GM04504 (cell line): ENCODE data around the gene SELENOO.
A peak's percentile ranks its signal among the peaks of the same experiment; 100 is the strongest.

Source experiments
- DNase-seq: peaks from one replicate; pipeline ENCODE4 v3.0.0-alpha.2; 2012; ENCODE audit warnings: low read depth

SELENOO gene

GRCh38 chr22:50184902-50185374 is 15.9 kb upstream of the SELENOO start:
- DNase-seq, result no peak

DNA sequence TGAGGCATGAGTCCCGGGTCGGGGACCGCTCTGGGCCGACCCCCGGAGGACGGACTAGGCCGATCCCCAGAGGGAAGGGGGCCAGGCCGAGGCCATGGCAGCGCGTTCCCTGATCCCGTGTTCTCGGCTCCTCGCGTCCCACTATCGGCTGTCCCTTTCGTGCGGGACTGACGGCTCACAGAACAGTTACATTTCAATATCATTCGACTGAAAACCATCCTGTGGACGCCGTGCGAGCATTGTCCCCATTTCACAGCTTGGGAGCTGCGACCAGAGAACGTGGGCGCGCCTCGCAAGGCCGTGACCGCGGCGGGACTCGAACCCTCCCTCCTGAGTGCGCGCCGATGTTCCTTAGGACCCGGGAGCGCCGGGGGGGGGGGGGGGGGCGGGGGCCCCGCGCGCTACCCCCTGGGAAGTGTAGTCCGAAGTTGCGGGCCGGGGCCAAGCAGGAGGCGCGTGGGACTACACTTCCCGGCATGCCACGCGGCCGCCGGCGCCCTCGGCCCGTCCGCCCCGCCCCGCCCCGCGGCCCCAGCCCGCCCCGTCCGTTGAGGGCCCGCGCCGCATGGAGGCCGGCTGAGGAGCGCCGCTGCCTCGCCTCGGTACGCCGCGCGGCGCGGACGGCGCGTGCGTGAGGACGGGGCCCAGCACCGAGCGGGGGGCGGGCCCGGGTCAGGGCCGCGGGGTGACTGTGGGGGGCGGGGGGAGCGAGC is 15.3 kb upstream of the SELENOO start, which contains the start of gene TRABD:
TRABD (plus strand) TSS at position 539 of the 713 bp plus-strand sequence. CDS start 7,148 bp downstream, outside the sequence.
- DNase-seq, result peak; percentile 73

- DNase-seq, result no peak
These were observed 14.6 kb upstream of the SELENOO start for GRCh38 chr22:50186181-50186714.

GRCh38 chr22:50186761-50187523 is 13.9 kb upstream of the SELENOO start:
- DNase-seq, result no peak

GRCh38 chr22:50188356-50188755 is 12.5 kb upstream of the SELENOO start:
- DNase-seq, result no peak

DNA sequence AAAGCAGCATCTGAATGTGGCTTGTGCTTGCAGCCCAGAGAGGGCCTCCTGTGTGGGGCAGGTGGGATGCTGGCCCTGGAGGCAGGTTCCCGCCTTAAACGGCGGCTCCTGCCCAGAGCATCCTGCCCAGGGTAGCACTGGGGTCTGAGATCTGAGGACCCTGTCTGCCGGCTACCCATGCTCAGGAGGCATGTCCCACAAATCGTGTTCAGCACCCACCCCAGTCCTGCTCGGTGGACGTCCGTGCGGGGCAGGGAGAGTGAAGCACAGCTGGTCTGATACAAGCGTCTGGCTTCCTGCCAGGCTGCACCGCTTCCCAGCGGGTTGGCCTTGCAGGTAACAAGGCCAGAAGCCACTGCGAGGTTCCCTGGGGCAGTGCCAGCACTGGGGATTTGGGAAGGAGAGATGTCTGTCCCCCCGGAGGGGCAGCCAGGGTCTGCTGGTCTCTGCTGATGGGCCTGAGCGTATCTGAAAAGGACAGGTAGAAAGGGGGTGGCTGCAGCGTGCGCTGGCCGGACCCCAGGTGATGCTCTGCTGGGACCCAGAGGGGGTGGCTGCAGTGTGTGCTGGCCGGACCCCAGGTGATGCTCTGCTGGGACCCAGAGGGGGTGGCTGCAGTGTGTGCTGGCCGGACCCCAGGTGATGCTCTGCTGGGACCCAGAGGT is 11.5 kb upstream of the SELENOO start:
- no peak for DNase-seq

GRCh38 chr22:50189849-50190181 is 11.0 kb upstream of the SELENOO start:
- no peak for DNase-seq

DNA sequence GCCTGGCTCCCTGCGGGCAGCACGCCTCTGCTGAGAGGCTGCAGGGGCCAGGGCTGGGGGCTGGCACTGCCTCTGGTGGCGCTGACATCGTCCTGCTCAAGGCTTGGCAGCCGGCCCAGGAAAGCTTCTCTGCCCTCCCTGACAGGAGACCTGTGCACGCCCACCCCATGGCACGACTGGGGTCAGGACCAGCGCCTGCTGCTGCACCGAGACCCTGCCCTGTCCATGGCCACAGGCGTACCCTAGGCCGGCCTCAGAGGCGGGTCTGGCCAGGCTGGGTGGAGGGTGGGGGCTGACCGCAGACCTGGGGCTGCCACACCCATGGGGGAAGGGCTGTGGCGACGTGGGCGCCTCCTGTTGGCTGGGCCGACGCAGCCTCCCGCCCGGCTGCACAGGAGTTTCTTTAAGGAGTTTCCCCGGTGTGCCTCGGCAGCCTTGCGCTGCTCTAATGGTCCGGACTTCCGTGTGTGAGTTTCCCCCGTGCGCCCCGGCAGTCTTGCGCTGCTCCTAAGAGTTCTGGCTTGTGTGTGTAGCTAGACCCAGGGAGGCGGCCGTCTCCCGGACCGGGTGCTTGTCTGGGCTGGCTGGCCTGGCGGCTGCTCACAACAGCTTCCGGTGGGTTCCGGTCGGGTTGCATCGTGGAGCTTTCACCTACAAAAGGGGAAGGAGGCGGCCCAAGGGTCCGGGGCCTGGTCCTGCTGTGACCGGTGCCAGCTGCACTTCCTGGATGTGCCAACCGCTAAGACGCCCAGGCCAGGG is 10.4 kb upstream of the SELENOO start:
- no peak for DNase-seq

DNA sequence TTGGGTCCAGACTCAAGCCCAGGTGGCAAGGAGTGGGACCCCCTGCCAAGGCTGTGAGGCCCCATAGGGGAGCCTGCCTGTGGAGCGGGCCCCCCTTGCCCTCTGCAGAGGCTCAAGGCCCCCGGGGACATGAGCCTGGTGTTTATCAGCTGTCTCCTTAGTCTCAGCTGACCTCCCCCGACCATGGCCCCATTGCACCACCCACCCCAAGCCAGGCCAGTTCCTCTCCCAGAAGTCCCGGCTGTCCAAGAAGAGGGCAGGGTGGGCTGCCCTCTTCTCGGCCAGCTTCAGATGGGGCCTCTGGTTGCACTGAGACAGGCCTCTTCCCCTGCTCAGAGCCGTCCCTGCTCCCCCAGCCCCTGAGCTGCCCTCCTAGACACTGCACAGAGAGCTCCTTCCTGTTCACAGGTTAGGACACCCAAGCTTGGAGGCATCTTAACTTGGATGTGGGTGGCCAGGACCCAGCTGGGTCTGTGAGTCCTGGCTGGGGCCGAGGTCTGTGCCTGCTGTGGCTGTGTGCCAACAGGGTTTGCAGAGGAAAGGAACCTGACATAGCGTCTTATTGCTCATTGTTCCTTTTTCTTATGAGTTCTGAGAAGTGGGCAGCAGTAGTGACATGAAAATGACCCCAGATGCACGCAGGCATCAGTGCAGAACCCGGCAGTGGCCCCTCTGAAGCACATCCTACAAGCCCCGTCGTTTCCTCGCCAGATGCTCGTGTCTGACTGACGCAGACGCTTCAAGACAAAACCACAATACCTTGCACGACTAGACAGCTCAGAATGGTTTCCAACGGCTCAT is 9.7 kb upstream of the SELENOO start:
- DNase-seq, result no peak

GRCh38 chr22:50192436-50193204 is 8.2 kb upstream of the SELENOO start:
- no peak for DNase-seq

DNA sequence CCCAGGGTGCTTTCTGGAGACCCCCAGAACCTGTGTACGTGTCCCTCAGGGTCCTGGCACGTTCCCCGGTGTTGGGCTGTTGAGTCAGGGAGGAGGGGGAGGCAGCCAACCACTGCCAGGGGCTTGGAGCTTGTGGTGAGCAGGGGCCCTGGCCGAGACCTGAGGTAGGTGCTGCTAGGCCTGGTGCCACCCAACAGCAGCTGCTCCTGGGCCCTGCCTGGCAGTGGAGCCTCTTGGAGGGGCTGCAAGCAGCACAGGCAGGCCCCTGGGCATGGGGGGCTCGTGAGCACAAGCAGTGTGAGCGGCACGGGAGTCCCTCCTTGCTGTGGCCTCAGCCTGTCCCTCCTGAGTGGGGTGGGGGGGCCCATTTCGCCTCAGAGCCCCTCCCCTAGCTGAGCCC is 7.2 kb upstream of the SELENOO start:
- no peak for DNase-seq

DNA sequence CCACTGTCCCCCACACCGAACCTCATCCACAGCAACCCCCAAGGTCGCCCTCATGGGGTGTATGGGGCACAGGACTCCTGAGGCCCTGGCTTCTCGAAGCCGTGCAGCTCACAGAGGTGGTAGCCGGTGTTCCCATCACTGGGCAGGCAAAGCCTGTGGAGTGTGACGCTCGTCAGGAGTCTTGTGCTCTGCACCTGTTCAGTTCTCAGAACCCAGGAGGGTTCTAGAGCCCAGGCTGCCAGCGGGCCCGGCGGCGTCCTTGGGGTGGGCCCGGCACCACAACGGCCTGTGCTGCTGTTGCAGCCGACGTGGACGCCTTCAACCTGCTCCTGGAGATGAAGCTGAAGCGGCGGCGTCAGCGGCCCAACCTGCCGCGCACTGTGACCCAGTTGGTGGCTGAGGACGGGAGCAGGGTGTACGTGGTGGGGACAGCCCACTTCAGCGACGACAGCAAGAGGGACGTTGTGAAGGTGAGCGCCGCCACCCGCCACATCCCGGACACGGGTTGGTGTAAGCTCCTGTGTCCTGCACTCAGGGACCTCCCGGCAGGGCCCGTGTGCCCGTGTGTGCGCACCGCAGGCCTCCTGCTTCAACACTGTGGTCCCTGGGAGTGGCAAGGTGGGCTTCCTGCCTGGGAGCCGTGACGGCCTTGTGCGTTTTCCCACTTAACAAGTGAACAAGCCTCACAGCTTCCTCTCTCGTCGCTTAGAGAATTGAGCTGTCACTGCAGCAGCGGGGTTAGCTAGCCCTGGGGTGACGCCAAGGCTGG is 6.6 kb upstream of the SELENOO start:
- no peak for DNase-seq

DNA sequence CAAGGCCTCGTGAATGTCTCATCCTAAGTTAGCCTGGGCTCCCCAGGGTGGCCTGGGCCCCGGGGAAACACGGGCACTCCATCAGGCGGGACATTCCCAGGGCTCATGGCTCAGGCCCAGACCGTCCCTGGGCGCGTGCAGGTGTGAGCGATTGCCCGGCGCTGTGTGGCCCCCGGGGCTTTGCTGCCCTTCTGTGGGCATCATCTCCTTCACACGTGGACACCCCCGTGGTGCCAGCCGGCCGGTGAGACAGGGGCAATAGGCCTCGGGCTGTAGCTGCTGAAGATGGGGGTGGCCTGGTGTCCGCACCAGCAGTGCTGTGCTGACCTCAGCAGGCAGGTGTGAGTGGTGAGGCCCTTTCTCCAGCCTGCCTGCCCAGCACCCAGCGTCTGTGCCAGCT is 4.6 kb upstream of the SELENOO start:
- DNase-seq, result no peak

DNA sequence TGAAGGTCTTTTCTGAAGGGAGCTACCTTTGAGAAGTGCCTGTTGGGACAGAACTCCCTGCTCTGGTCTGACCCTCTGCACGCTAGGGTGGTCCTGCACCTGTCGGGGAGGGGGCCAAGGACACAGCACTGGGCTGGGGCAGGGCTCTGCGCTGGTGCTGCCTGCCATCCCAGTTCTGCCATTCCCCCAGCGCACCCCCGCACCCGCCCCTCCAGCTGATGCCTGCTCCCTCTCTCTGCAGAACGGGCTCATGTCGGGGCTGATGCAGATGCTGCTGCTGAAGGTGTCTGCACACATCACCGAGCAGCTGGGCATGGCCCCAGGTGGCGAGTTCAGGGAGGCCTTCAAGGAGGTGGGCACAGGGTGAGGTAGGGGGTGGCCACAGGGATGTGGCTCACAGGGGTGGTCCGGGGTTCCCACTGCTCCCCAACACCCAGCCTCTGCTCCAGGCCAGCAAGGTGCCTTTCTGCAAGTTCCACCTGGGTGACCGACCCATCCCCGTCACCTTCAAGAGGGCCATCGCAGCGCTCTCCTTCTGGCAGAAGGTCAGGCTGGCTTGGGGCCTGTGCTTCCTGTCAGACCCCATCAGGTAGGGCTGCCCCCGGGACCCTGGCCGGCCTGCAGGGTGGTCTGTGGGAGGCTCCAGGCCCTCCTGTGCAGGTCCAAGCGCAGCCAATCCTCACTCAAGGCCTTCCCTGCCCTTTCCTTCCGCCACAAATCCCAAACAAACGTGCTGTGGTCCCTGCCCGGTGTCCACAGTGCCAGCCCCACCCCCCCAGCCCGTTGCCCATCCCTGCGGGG is 3.6 kb upstream of the SELENOO start:
- DNase-seq, result no peak

DNA sequence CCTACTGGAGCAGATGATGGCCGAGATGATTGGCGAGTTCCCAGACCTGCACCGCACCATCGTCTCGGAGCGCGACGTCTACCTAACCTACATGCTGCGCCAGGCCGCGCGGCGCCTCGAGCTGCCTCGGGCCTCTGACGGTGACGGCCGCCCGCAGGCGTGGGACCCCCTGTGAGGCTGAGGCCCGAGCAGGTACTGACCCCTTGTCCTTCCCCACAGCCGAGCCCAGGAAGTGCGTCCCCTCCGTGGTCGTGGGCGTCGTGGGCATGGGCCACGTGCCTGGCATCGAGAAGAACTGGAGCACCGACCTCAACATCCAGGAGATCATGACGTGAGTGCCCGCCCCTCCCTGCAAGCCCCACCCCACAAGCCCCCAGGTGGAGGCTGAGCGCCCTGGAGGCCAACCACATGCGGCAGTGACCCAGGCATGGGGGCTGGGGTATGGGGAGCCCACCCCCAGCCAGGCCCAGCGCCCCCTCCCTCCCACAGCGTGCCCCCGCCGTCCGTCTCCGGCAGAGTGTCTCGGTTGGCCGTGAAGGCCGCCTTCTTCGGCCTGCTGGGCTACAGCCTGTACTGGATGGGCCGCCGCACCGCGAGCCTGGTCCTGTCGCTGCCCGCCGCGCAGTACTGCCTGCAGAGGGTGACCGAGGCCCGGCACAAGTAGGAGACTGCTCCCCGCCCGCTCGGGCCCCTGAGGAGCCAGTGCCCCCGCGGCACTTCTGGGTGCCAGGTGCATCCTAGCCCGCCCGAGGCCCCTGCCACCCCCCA is 2.8 kb upstream of the SELENOO start:
- no peak for DNase-seq

GRCh38 chr22:50198624-50199017 is 2.2 kb upstream of the SELENOO start:
- DNase-seq, result no peak

- DNase-seq, result no peak
These were observed 1.5 kb upstream of the SELENOO start for GRCh38 chr22:50199251-50199721.
